Kidney epithelial cell (primary cell): ENCODE data around the gene CNDP1. TPM values are rescaled to one million over a fixed set of nuclear protein-coding genes. Genes with fewer than 3 reads are reported as not detected.

ENCODE experiments used
- DNase-seq: peaks from one replicate; pipeline ENCODE4 v3.0.0-alpha.2; 2010; ENCODE audit warnings: low read depth
- H3K27me3 ChIP-seq: 2 replicates; pipeline ENCODE4 v1.6.0; 2011; ENCODE audit warnings: low read length; ENCODE audit not compliant: control insufficient read depth, insufficient read depth
- H3K36me3 ChIP-seq: 2 replicates; pipeline ENCODE4 v1.5.1; 2011; ENCODE audit warnings: low read length; ENCODE audit not compliant: control insufficient read depth, insufficient read depth
- H3K4me3 ChIP-seq: 2 replicates; pipeline ENCODE4 v1.5.1; 2011; ENCODE audit warnings: low read depth, mild to moderate bottlenecking, control low read depth, low read length
- CTCF ChIP-seq: IDR thresholded peaks from 2 replicates; pipeline ENCODE4 v1.5.1; 2011; ENCODE audit warnings: mild to moderate bottlenecking, moderate library complexity, low read length, control low read depth, inconsistent platforms; ENCODE audit not compliant: insufficient read depth, poor library complexity, severe bottlenecking
- total RNA-seq: library from RNA; depleted of rRNA; stranded (reverse); fragments of >200 nt; gene quantifications from 2 replicates; pipeline ENCODE4 v1.2.3, GENCODE V29; 2015

CNDP1 gene
- total RNA-seq, 1 donor from 2014 or later = not detected

GRCh38 chr18:74507927-74508326 lies 26.4 kb upstream of the CNDP1 start:
- Histone ChIP-seq H3K27me3 (no peaks in the 10 kb centered on the region), H3K4me3 (no peak overlapping the region), H3K36me3 (peaks cover 4% of the 10 kb centered on the region)
- DNase-seq = no peak
- TF ChIP-seq CTCF = no peak

GRCh38 chr18:74508366-74508765 lies 25.9 kb upstream of the CNDP1 start:
- DNase-seq = no peak
- no peaks in the 10 kb centered on the region for H3K27me3 ChIP-seq
- no peak overlapping the region for H3K4me3 ChIP-seq
- TF ChIP-seq CTCF = no peak
- peaks cover 4% of the 10 kb centered on the region for H3K36me3 ChIP-seq

DNA sequence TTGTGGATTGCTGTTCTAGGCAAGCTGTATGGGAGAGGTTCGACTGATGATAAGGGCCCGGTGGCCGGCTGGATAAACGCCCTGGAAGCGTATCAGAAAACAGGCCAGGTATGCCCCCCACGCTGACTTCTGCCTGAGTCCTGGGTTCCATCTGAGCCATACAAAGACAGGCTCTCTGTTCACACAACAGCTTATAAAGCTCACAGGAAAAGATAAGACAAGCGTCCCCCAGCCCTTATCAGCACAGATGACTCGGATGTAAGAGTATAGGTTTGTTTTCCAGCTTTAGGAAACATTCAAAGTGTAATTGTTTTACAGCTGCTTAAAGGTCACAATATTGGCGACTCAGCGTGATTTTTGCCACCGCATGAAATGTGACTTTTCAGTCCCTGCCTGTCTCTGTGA lies 25.5 kb upstream of the CNDP1 start:
- Histone ChIP-seq H3K27me3 (no peaks in the 10 kb centered on the region), H3K4me3 (no peak overlapping the region), H3K36me3 (peaks cover 4% of the 10 kb centered on the region)
- DNase-seq = no peak
- no peak for TF ChIP-seq CTCF

- H3K36me3 ChIP-seq = peaks cover 4% of the 10 kb centered on the region
Measured at GRCh38 chr18:74509856-74510769, 24.2 kb upstream of the CNDP1 start.

GRCh38 chr18:74510770-74511095 lies 23.6 kb upstream of the CNDP1 start:
- Histone ChIP-seq H3K27me3 (no peaks in the 10 kb centered on the region), H3K36me3 (peaks cover 4% of the 10 kb centered on the region), H3K4me3 (no peak overlapping the region)
- TF ChIP-seq CTCF = no peak
- DNase-seq = no peak

More at GRCh38 chr18:74509856-74510769, 24.2 kb upstream of the CNDP1 start:
- H3K27me3 ChIP-seq = no peaks in the 10 kb centered on the region
- no peak for TF ChIP-seq CTCF
- DNase-seq = no peak
- H3K4me3 ChIP-seq = no peak overlapping the region

DNA sequence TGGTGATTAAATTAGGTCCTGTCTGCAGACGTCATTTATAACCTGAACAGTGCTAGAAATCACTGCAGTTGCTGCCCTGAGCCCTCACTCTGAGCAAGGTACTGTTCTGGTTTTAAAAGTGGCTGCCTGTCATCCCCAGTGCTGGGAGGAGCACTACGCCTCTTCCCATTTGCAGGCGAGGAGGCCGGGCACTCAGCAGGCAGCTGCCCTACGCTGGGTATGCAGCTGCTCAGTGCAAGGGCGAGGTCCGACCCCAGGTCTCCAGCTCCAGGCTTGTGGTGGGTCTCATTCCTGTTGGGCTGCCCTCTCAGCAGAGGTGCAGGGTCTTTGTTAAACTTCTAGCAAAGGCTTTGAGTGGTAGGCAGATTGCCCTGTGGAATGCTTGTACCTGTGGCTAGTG lies 22.5 kb upstream of the CNDP1 start:
- Histone ChIP-seq H3K27me3 (no peaks in the 10 kb centered on the region), H3K4me3 (no peak overlapping the region), H3K36me3 (peaks cover 6% of the 10 kb centered on the region)
- no peak for DNase-seq
- TF ChIP-seq CTCF = no peak
